ENCODE measurements around the gene SEC23A.
"Not testable (repeated sequence)": the region's sequence is repeated elsewhere in the genome, so short reads cannot be mapped to it uniquely, and the experiment has no call there.

The SEC23A gene

DNA sequence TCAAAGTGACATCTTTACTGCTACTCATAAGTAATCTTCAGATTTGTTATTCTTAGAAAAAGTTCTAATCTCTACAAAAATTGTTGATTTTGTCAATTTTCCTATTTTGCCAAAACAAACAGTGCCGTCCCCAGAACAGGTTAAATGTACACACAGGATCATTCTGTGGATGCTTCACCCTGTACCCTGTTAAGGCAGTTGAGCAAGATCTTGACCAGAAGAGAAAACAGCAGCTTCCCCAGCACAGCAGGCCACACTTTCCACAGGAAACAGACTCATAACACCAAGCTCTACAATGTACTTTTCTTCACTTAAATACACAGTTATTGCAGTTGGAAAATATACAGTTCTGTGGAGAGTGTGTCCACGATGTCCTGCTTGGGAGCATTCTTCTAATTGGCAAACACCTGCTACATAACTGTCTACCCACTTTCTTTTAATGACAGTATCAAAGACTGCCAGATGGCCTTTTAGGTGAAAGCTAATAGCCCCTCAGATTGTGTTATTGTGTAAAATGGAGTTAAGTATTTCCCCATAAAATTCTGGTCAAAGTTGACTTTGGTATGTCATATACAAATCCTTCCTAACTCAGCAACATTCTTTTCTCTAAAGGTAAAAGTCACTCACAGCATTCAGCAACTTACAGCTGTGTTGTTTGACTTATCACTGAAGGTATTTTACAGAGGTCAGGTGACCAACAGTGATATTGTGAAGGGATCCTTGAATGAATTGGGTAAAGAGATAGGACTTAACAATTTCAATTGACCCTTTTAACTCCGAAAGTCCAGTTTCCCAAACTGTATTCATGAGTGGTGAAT is 77.0 kb downstream of the SEC23A start:
- no peak for DNase-seq

DNA sequence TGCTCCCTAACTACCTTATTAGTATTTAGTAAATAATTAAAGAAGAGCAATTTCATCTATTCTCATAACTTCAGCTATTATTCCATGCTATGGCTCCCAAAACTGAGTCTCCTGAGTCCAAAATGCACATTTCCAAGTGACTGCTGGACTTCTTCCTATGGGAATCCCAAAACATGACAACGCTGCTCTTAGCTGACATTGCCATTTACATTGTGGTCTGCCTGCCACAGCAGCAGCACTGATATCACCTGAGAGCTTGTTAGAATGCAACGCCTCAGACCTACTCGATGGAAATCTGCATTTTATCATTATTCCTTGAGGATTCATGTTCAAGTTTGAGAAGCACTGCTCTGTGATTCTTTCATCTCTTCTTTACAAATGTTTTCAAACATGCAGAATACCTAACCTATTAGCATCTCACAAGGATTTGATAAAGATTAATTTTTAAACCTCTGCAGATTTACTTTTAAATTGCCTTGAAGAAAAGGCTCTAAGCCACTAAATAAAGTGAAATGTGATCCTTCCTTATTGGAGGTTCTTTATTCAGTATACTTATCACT is 77.7 kb downstream of the SEC23A start:
- no peak for DNase-seq

DNA sequence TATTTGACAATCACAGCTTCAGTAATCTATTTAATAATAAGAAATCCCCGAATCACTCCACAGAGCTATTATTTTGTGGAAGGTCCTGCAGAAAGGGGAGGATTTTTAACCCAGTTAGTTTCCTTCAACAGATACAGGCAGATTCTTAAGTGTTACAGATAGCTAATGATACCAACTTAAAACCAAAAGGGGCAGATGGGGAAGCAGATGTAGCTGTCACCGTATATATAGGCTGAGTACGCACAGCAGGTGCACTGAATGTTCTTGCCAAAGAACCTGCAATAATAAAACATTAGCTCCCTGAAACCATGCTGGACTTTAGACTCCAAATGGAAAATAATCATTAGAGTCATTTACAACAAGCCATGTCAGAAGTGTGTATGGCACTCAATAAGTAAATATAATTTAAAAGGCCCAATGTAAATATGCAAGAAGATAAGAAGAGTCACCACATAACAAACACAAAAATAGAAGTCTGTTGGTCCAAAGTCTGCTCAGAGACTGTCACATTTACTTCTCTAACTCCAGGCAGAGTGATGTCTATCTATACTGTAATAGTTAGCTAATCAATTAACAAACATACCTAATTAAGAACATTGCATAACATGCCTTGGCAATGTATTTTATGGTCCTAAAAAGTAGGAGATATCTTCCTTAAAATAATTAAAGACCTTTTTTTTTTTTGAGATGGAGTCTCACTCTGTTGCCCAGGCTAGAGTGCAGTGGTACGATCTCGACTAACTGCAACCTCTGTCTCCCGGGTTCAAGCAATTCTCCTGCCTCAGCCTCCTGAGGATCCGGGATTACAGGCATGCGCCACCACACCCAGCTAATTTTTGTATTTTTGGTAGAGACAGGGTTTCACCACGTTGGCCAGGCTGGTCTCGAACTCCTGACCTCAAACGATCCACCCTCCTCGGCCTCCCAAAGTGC is 78.8 kb downstream of the SEC23A start:
- DNase-seq: no peak

DNA sequence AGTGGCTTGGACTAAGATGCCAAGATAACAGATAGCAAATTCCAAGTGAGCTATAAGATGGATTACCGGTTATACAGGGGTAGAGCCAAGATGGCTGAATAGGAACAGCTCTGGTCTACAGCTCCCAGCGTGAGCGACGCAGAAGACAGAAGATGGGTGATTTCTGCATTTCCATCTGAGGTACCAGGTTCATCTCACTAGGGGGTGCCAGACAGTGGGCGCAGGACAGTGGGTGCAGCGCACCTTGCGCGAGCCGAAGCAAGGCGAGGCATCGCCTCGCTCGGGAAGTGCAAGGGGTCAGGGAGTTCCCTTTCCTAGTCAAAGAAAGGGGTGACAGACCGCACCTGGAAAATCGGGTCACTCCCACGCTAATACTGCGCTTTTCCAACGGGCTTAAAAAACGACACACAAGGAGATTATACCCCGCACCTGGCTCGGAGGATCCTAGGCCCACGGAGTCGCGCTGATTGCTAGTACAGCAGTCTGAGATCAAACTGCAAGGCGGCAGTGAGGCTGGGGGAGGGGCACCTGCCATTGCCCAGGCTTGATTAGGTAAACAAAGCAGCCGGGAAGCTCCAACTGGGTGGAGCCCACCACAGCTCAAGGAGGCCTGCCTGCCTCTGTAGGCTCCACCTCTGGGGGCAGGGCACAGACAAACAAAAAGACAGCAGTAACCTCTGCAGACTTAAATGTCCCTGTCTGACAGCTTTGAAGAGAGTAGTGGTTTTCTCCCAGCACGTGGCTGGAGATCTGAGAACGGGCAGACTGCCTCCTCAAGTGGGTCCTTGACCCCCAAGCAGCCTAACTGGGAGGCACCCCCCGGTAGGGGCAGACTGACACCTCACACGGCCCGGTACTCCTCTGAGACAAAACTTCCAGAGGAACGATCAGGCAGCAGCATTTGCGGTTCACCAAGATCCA is 85.7 kb downstream of the SEC23A start:
- DNase-seq: not testable (repeated sequence)

DNA sequence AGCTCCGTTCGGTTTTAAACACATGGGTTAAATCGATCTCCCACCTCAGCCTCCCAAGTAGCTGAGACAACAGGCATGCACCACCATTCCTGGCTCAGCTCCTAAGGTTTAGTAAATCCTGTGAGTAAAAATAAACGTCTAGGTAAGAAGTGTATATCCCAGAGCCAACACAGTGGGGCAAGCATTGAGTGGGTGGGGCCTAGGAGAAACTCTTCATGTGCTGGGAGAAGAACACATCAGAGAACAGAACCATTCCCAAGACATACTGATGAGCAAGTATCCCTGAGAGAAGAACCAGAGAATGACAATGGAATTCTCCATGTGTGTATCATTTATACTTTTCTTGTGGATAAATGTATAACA is 86.3 kb downstream of the SEC23A start:
- DNase-seq: no peak

DNA sequence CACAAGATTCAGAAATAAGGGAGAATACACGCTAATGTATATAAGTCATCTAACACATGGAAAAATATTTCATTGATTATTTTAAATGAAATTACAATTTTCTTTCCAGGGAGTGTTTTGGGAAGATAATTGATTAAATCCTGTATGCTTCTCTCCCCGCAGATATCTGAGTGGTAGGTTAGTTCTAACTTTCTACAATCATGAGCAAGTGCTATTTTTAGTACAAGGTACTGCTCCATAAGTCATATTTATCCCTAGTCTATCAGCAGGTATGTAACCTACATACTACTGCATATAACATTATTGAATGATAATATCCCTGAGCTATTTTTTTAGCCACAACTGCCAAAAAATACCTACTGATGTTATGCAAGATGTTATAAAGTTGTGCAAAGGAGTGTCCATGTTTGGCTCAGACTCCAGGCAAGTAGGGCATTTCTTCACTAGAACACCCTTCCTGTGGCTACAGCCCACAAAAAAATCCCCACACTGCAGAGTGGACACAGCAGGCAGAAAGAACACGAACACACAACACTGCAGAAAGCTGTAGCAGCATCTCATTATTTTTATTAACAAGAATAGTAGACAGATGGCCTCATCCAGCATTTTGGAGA is 87.0 kb downstream of the SEC23A start:
- DNase-seq: no peak

DNA sequence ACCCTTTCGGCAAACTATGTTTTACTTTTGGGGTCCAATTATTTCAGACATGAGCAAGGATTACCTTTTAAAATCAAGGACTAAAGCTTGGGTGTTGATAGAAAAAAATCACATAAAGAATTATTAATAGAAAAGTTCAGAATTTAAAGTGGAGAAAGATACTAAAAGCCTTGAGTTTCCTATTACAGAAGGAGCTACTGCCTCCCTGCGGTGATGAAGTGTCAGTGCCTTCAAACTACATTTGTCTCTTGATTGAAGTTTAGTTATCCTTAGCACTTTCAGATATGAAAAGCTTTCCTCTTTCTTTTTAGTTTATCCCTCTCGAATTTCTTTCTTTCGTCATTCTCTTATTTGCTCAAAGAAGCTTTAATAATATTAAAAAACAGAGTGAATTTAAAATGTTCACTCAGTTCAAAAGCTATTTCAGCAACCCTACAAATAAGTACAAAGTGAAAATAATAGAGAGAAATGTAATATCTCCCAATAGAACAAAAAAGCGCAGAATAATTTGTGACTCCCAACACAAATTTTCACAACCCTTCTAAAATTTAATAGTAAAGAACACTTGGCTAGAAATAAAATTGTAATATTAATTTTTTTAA is 87.6 kb downstream of the SEC23A start:
- DNase-seq: peak; percentile 44

DNA sequence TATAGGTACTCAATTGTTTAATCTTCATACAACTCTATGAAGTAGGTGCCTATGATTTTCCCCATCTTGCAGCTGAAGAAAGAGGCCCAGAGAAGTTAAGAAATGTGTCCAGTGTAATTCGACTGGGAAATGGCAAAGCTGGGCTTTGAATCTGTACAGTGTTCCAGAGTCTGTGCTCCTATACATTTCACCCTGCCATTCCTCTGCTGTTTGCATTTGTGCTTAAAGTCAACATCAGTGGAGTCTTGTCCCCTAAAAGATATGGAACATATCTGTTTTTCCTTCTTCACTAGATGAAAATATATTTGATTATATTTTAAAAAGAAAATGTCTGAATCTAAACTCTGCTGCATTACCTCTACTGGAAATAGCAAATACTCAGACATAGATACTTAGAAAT is 88.6 kb downstream of the SEC23A start:
- DNase-seq: no peak

DNA sequence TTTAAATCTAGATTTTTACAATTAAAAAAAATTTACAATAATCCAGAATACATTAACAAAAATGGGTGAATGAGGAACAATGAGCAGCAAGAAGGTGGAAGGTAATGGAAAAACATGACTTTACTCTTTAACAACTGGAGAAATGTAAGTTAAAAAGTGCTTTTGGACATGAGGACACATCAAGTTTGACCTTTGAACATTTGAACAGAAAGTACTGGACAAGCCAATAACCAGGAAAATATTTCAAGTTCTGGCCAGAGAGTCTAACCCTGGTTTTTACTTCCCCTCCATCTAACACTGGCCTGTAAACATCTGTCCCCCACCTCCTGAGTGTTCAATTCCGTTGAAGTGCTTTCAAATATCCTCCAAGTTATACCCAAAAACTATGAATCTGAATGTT is 94.1 kb downstream of the SEC23A start:
- DNase-seq: not testable (repeated sequence)

DNA sequence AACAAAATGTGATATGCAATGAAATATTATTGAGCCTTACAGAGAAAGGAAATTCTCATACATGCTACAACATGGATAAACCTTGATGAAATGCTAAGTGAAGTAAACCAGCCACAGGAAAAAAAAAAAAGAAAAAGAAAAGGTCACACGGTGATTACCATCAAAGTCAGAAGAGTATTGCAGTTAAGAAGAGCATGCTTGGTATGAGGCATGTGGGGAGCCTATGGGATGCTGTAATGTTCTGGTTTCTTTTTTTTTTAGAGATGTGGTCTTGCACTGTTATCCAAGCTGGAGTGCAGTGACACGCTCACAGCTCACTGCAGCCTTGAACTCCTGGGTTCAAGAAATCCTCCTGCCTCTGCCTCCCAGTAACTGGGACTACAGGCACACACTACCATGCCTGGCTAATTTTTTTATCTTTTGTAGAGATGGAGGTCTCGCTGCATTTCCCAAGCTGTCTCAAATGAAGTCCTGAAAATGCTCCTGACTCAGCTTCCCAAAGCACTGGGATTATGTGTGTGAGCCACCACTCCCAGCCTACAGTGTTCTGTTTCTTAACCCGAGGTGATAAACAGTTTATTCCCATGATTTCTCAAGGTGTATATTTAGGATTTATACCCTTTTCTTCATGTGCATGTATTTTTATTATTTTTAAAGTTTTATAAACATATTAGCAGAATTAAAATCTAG is 96.2 kb downstream of the SEC23A start:
- DNase-seq: no peak

DNA sequence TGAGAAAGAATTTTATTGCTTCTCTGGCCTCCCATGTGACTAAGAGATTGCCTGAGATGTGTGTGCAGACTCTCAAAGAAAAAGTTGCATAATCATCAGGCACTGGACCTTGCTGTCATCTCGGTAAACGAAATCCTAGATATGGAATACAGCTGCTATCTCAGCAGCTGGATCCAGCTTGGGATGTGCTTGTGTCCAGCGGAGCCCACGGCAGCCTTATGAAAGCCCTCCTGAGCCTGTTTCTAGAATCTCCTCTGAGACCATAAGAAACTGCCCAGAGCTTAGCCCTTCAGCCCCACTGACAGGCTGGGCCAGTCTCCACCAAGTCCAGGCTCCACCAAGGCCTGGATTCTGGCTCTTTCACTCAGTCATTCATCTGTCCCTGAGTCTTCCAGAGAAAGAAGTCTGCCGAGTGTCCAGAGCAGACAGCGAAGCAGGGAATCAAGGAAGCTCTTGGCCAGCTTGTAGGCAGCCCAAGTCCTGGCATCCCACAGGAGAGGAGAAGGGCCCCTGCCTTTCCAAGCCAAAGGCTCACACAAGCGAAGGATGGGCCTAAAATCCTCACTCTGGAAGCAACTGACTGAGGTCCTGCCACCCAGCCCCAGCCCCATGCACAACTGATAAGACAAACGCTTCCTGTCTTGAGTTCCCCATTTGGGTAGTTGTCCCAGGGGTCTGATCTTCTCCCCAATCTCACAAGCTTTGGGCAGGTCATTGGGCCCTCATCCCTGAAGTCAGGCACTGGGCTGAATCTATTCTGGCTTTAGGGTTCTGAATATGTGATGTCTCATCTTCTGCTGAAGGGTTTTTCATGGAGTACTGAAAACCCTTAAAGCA is 97.8 kb downstream of the SEC23A start:
- DNase-seq: no peak

DNA sequence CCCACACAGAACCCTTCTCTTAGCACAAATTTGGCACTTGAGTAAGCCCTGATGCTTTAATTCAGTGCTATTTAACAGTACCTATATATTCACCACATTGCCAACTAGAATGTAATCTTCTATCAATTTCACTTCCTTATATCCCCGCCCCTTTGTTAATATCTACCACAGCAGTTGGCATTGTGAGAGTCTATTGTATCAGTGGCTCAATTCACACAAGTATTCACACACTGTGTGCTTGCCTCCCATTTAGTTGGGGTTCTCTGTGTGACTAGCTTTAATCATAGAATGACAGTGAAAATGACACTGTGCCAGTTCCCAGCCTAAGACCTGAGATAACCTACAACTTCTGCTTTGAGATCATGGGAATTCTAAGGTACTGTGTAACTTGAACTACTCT is 103.1 kb downstream of the SEC23A start:
- DNase-seq: no peak

DNA sequence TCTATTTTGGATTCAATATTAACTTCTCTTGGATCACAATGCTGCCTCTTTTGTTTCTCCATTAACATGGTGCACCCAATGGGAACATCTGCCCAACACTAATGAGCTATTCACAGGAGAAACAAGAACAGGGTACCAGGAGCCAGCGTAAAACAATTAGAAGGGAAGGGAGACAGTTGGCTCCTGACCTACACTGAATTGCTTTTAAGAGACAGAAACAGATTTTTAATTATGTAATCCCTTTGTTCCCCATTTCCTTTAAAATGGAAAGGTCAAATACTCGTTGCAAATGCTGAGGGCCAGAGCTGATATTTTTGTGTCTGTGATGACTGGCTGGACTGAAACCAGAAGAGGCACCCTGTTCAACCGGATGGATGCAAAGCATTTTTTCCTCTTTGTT is 108.3 kb downstream of the SEC23A start:
- DNase-seq: no peak

DNA sequence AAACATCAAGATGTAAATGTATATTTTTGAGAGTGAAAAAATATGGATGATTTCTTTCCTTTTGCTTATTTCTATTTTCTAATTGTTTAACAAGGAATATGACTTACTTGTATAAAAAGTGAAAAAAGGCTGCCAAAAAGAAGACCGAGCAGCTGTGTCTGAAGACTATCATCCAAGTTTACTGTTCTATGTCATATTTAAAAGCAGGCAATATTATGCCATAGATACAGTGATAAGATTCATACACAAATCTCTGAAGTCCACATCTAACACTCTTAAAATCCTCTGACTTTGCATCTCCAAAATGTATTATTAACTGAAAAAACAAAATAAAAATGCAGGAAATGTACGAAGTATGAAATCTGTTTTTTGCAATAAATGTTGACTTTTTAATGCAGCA is 109.1 kb downstream of the SEC23A start:
- no peak for DNase-seq

DNA sequence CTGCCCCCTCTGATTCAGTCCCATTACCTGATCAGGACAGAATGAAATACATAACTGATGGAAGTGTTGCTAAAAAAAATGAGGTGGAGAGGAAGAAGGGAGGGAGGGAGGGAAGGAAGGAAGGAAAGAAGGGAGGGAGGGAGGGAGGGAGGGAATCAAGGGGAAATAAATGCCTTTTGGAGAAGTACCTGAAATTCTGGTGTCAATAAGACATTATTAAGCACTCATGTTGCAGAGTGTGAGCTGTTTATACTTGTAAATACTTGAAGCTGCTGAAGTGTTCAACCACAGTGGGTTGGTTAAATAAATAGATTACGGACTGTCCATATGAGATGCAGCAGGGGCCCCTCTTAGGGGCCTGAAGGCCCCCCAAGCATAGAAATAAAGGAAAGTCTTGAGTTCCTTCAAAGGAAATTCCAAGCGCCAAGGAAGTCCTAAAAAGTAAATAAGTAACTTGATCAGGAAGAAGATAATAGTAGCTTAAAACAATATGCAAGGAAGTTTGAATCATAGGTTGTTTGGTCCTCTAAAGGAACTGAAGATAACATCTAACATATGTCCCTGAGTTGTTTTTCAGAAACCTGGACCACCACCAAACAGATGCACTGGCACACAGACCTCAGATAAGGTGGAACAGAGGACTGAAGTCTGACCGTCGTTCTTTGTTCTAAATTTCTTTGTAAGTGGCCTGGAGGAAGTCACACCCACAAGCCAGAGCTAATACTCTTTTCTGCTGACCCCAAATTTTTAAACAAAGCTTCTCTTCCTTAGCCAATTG is 110.8 kb downstream of the SEC23A start:
- DNase-seq: no peak

DNA sequence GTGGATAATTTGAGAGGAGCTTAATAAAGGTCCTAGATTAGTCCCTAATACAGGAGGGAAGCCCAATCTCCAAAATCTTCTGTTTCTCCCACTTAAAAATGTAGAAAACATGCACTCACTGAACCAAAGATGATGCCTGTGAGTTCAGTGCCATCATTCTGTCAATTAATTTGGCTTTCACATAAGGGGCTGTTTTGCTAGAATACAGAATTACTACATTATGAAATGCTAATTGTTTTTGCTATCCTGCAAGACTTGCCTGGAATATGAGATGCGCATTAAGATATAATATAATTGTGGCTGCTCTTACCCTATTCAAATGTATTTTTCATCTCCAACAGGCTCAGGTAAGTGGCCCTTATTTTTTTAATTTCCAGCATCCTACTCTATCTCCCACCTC is 111.7 kb downstream of the SEC23A start:
- no peak for DNase-seq

DNA sequence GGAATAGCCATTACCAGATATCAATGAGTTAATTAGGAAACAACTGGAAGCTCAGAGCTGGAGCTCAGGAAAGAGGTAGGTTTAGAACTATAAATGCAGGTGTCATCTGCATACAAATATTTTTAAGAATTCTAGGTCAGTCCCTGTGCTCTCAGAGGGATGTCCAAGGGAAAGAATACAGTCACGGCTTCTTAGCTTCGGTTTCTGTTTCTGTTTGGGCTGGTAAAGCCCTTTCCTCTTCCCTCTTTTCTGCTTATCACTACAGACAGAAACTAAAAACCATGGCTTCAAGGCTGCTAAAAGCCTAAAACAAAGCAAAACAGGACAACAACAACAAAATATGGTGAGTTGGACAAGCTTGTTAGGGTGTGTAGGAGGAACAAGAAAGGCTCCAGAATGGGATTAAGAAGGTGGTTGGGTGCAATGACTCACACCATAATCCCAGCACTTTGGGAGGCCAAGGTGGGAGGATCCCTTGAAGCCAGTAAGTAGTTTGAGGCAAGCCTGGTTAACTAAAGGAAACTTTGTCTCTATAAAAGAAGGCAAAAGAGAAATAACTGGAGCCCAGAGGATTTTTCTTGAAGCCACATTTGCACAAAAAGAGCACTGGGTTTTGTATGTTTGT is 113.0 kb downstream of the SEC23A start:
- DNase-seq: no peak

DNA sequence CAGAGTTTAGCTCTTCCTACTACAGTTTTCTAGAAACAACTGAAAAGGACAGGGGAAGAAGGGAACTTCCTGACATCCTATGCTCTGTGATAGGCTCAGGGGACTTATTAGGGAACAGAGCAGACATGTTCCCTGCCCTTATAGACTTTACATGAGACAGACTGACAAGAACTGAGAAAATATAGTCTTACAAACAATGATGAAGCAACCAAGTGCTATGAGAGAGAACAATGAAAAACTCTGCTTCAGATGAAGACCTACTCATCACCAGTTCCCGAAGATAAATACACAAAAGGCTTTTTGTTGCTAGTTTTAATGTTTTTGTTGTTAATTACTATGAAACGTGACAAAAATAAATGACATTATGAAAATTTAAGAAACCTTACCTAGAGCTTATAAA is 115.3 kb downstream of the SEC23A start:
- no peak for DNase-seq

DNA sequence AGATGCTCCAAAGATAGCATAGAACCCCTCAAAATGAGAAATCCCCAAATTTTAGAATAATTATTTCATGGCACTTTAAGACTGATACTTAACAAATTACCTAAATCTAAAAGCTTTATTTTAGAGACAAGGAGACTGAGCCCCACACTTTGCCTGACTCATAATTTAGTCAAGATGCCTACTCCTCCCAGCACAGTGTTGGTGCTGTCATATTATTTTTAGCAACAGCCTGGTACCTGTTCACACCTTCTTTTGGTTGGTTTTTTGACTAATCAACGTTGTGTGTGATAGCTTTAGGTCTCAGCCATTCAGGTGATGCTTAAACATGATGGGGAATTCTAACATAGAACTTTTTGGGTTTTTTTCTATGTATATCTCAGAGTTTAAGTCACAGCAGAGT is 120.2 kb downstream of the SEC23A start:
- DNase-seq: no peak

Measured in EL (cell line).